ENCODE results near the gene UVRAG.

GRCh38 chr11:75790986-75791385 lies 24.0 kb upstream of the UVRAG start:
- TF ChIP-seq, protein P1, sequence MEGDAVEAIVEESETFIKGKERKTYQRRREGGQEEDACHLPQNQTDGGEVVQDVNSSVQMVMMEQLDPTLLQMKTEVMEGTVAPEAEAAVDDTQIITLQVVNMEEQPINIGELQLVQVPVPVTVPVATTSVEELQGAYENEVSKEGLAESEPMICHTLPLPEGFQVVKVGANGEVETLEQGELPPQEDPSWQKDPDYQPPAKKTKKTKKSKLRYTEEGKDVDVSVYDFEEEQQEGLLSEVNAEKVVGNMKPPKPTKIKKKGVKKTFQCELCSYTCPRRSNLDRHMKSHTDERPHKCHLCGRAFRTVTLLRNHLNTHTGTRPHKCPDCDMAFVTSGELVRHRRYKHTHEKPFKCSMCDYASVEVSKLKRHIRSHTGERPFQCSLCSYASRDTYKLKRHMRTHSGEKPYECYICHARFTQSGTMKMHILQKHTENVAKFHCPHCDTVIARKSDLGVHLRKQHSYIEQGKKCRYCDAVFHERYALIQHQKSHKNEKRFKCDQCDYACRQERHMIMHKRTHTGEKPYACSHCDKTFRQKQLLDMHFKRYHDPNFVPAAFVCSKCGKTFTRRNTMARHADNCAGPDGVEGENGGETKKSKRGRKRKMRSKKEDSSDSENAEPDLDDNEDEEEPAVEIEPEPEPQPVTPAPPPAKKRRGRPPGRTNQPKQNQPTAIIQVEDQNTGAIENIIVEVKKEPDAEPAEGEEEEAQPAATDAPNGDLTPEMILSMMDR (IDR thresholded peaks at IDR 0.05; ENCODE audit: low read length) = no peak
- no peak for TF ChIP-seq EZH2 (optimal IDR thresholded peaks at IDR 0.05; ENCODE audit: low read depth, low read length)
